Keratinocyte (primary cell): ENCODE results near the gene TIMM17B.

Experiments
- EZH2 ChIP-seq: IDR thresholded peaks from one replicate; pipeline ENCODE4 v1.6.1; 2012; ENCODE audit warnings: inconsistent platforms, mild to moderate bottlenecking, low read length, moderate library complexity
- TF ChIP-seq, protein P1 (sequence below), 3 experiments: IDR thresholded peaks in 1 of 3; conservative IDR thresholded peaks in 1 of 3; optimal IDR thresholded peaks in 1 of 3; 2 replicates in 2 of 3; 3 replicates in 1 of 3; pipeline versions ENCODE3 to v1.5.1; 2011; ENCODE audit warnings: low read length in 3 of 3, mild to moderate bottlenecking in 3 of 3, moderate library complexity in 2 of 3, control low read depth in 1 of 3, inconsistent platforms in 1 of 3; ENCODE audit not compliant: insufficient read depth in 2 of 3; ENCODE audit errors: extremely low read depth in 1 of 3

DNA sequence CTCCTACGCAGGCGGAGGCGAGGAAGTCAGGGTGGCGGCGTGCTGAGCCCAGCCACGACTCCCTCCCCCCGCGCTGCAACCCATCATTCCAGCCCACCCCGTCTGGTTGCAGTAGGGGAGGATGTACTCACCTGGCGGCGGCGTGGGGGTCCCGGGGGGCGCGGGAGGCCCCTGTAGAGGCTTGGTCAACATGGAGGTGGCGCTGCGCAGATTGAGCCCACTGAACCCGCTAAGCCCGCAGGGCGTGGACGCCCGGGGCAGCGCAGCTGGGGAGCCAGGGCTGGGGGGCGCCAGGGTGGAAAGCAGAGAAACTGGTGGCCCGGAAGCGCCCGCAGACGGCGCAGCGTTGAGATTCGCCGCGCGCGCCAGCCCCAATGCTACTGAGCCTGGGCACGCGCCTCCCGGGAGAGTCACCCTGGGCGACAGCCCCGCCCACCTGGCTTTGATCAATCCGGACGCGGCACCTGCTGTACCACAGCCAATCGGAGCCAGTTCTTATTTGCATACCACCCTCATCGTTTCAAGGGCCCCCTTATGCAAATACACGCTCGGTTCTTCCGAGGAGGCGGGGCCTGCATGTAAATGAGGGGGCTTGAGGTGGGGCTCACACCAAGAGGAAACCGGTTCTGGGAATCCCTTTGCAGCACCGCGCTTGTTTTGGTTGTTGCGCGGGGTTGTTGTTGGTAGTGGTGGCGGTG lies 21.2 kb upstream of the TIMM17B start, which contains the start of gene PIM2:
- TF ChIP-seq, protein P1, sequence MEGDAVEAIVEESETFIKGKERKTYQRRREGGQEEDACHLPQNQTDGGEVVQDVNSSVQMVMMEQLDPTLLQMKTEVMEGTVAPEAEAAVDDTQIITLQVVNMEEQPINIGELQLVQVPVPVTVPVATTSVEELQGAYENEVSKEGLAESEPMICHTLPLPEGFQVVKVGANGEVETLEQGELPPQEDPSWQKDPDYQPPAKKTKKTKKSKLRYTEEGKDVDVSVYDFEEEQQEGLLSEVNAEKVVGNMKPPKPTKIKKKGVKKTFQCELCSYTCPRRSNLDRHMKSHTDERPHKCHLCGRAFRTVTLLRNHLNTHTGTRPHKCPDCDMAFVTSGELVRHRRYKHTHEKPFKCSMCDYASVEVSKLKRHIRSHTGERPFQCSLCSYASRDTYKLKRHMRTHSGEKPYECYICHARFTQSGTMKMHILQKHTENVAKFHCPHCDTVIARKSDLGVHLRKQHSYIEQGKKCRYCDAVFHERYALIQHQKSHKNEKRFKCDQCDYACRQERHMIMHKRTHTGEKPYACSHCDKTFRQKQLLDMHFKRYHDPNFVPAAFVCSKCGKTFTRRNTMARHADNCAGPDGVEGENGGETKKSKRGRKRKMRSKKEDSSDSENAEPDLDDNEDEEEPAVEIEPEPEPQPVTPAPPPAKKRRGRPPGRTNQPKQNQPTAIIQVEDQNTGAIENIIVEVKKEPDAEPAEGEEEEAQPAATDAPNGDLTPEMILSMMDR (optimal IDR thresholded peaks at IDR 0.05 in 1 of 3, IDR thresholded peaks at IDR 0.05 in 1 of 3, conservative IDR thresholded peaks at IDR 0.05 in 1 of 3; ENCODE audit: extremely low read depth in 1 of 3, insufficient read depth in 2 of 3, low read length in 3 of 3) = no peak
- TF ChIP-seq EZH2 = no peak
